HG03457 (cell line): ENCODE results near the gene STK11.
A peak's percentile ranks its signal among the peaks of the same experiment; 100 is the strongest.

Experiments
- ATAC-seq: cut with Tn5 transposase; IDR thresholded peaks from one replicate; pipeline ENCODE4 v1.9.1; 2021; ENCODE audit warnings: moderate number of reproducible peaks; ENCODE audit not compliant: unreplicated experiment

STK11 gene

DNA sequence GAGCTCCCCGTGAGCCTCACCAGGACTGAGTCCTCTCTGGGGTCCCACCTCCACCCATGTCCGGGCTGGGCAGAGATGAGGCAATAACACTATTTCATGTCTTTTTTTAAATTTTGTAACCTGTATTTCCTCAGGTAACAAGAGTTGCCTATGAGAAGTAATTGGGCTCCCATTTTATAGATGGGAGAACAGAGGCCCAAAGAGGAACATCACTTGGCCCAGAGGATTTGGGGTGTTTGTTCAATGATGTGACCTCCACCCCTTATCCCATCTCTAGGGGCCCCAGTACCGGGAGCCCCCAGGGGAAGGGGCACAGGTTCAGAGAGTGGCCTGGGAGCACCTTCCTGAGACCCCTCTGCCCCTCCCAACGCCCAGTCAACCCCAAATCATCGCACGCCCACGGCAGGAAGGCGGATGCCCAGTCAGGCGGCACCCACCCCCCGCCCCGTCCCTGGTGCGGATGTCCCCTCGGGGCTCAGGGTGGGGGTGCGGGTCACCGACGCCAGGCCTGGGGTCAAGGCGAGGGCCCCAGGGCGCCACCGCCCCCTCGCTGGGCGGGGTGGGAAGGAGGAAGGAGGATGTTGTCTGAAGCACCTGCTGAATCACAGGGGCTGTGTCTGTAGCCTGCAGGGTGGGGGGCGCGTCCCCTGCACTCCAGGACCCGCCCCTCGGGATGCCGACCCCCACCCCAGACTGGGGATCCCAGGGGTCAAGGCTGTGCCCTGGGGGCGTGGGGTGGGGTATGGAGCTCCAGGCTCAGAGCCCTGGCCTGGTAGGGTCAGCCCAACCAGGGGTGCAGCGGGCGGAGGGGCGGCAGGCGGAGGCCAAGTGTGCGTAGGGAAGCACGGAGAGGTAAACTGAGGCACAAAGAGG lies 54.5 kb downstream of the STK11 start:
- no peak for ATAC-seq

DNA sequence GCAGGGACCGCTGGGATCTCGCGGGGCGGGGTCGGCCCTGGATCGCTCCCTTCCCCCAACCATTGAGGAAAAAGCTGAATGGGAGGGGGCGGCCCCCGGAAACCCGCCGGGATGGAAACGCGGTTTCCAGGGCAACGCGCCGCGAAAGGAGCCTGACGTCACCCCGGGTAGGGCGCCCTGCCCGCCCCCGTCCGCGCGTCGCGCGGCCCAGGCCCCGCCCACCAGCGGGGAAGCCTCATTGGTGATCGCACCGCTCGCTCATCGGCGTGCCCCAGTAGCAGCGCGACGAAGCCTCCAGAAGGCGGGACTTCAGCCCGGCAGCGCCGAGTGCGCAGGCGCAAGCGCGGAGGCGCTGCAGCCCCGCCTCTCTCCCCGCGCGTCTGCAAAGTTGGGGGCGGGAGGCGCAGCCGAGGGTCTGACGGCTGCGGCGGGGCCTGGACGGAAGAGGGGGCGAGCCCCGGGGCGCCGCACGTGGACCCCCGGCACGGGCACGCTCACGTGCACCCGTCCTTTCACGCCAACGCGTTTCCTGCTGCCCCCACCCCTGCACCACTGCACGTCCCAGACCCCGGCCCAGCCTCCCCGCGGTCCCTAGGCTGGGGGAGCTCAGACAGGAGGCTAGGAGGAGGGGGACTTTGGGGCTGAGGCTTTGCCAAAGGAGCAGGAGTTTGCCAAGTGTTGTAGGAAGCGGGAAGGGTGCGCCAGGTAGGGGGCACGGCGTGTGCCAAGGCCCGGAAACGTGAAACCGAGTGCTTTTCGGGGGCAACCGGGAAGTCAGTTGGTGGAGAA lies 55.4 kb downstream of the STK11 start:
- ATAC-seq, result peak; percentile 37

DNA sequence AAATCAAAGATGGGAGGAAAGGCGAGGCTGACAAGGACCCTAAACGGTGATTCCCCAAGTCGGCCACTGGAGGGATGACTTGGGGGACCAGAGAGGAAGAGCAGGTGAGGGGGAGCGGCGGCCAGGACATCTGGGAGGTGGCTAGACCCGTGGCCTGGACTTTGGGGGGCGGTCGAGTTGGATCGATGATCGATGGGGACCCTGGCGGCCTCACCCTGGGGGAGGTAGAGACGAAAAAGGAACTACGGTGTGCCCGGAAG lies 55.9 kb downstream of the STK11 start:
- no peak for ATAC-seq

DNA sequence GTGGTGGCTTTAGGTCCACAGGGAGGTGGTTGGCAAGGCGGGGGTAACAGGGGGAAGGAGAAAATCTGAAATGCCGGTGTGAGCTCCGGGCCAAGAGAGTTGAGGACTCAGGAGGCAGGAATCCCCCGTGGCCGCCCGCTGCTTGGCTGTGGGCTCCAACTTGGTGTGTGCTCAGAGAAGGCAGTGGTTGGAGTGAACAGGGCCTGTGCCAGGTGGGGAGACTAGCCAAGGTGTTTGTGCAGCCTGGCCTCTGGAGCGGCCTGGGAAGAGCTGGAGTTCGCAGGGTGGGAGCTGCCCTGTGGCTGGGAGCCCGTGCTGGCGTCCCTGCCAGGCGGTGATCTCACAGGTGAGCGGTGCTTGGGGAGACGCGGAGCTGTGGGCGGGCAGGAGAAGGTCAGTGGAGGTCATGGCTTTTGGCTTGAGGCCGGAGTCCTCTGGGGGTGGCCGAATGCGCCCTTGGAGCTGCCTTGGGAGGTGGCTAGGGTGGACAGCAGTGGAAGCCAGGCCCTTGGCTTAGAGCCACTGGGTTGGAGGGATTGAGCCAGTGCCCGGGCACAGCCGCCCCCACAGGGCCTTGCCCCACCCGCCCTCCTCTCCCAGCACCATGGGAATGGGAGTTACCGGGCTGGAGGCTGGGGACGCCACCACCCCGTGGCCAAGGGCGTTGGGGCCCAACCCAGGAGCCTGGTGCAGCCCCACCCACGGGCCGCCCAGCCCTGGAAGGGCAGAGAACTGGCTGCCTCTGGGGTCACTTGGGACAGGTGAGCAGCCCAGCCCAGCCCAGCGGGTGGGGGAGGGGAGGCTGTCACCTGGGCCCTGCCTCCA lies 56.4 kb downstream of the STK11 start:
- ATAC-seq, result no peak

DNA sequence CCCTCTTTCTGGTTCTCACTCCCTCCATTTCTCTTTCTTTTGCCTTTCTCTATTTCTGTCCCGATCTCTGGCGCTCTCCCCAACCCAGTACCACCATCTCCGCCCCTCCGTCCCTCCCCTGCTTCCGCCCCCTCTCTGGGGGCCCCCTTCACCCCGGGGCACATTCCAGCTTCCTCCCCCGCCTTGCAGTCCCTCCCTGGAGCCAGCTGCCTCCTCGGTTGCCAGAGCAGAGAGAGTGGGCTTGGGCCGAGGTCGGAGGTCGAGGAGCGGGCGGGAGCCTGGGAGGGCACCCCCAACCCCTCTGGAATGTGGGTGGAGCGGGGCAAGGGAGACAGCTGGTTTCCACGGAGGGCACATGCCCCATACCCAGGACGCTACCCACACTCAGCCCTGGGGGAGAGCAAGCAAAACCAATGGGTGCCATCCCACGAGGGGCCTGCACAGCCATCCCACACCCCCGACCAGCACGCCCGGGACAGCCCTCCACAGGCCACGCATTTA lies 57.1 kb downstream of the STK11 start:
- ATAC-seq, result no peak

- no peak for ATAC-seq
Observed at GRCh38 chr19:1263188-1263587, 57.6 kb downstream of the STK11 start.

GRCh38 chr19:1264801-1265614 lies 59.4 kb downstream of the STK11 start:
- ATAC-seq, result no peak

GRCh38 chr19:1265615-1266128 lies 60.1 kb downstream of the STK11 start:
- no peak for ATAC-seq

DNA sequence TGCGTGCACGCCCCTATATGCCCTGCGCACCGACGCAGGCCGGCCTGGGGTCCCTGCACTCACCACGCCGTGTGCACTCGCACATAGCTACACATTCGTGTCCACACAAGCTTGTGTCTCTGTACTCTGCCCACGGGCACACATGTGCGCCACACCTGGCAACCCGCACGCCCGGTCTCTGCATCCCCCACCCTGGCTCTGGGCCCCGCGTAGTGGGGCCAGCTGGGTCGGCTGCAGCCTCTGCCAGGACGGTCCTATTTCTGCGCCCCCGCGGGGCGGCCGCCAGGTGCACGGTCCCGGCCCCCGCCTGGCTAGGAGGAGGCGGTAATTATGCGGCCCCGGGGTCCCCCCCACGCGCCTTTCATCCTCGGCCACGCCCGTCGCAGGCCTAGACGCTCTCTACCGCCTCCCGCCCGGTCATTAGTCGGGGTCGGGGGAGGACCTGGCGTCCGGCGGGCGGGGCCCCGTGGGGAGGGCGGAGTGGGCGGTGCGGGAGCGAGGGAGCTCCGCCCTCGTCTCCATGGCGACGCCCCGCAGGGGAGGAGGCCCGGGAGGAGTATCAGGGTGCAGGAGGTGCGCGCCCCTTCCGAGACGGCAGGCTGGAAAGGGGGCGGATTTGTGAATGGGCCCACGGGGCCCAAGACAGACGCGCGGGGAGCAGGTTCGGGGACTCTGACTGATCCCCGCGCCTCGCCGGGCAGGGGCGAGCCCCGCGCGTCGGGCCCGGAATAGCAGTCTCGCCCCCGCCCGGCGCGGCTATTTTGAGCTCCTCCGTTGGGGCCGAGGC lies 60.7 kb downstream of the STK11 start:
- ATAC-seq, result peak; percentile 28

GRCh38 chr19:1266916-1267476 lies 61.4 kb downstream of the STK11 start:
- no peak for ATAC-seq

DNA sequence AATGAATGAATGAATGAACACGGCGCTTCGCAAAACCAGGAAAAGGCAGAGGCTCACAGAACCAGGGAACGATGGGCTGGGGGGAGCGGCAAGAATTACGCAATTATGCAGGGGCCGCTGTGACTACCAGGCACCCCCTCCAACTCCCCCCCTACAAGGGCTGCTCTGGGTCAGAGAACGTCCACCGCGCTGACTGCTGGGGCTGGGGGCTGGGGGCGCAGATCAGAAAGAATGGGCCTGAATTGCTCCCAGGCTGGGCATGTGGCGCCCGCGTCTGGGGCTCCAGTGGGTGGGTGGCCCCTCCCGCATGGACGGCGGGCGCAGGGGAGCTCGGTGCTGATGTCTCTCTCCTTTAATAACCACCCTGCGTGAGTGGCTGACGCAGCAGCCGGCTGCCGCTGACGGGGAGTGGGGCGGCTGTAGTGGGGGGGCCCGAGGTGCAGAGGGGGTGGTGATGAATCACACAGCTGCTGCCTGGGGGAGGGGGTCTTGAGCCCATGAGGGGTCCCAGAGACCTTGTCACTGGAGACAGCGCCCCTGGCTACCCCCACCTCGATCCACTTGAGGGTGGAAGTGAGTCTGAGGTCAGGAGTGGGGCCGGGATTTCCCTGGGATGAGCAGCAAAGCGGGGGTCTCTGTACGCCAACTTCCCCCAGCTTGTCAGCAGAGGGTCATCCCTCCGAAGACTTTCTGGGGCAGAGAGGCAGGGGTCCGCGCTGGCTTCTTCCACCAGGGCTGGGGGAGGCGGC lies 62.1 kb downstream of the STK11 start:
- ATAC-seq, result no peak

DNA sequence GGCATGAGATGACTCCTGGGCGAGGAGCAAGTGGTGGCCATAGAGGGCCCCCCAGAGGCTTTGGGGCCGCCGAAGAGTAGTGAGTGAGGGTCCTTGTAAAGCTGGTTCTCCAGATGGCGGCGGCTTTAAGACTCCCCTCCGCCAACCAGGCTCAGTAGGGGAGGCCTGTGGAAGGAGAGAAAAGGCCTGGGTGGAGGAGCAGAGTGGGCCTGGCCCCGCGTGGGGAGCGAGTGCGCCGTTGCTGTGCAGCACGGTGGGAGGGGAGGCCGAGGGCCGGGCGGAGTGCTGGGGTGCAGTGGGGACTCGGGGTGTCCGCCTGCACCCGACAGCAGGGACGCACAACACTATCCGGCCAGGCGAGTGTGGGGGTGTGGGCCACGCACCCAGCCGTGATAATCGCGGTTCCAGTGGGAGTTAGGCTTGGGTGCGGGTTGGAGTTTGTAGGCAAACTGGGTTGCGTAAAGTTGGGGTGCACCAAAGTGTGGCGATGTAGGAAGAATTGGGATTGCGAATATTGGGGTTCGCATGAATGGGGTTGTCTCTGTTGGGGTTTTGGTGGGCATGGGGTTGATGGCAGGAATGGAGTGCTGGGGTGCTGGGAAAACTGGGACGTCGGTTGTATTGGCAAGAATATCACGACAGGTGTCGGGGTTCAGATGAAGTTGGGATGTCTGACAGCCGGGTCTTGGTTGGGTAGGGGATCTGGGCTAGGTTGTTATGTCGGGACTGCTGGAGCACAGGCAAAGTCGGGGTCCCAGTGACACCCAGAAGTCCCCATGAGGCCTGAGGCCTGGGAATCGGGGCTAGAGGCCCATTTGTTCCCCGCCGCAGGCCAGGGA lies 62.9 kb downstream of the STK11 start:
- ATAC-seq, result no peak

DNA sequence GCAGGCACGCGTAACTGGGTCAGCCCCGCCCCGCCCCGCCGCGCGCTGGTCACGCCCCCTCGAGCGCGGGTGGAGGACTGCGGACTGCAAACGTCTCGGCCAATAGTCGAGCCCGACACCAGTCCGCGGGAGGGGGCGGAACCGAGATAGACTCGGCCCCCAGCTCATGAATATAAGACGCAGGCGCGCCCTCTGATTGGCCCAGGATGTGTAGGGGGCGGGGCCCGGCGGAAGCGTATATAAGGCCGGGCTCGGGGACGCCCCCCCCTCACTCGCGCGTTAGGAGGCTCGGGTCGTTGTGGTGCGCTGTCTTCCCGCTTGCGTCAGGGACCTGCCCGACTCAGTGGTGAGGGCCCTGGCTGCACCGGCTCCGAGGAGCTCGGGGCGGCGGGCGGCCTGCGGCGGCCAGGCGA lies 63.5 kb downstream of the STK11 start, which contains the start of gene CIRBP:
Gene CIRBP (plus strand): TSS at position 268 of the 413 bp plus-strand sequence. CDS start 1,602 bp downstream, outside the sequence.
- peak; percentile 46 for ATAC-seq

DNA sequence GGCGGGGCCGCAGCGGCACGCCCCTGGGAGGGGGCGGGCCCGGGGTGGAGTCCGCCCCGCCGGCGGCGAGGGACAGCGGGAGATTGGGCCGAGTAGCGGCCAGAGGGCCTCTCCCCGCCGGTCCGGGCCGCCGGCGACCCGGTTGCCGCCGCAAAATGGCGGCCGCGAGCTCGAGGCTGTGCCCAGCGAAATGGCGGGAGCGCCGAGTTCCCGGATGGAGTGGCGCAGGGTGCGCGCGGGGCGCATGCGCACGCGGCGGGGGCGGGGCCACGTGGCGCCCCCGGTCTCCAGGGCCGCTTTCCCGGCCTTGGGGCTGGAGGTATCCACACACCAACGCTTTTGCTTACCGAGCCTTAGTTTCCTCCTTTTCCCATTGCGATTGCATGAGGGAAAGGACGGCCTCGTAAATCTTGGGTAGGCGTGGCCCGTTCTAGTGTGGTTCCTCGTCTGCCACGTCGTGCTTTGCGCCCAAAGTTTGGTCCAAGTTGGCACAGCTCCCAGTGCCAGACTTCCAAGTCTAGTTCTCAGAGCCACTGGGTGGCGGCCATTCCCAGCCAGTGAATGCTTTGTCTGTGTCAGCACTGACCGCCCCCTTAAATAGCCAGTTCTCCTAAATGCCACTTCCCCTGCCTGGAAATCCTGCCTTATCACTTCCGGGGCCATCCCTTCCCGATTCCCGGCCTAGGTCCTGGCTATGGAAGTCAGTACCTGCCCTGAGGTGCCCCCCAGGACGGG lies 64.1 kb downstream of the STK11 start:
- peak; percentile 7 for ATAC-seq

- no peak for ATAC-seq
Observed at GRCh38 chr19:1270213-1270853, 64.8 kb downstream of the STK11 start.

- ATAC-seq, result no peak
Observed at GRCh38 chr19:1270854-1271527, 65.4 kb downstream of the STK11 start.
